GM13977 (cell line): Measurements from ENCODE around the gene WNT10A.
"Not testable (repeated sequence)": the region's sequence is repeated elsewhere in the genome, so short reads cannot be mapped to it uniquely, and the experiment has no call there.

Experiments
- DNase-seq: peaks from one replicate; pipeline ENCODE4 v3.0.0; 2012; ENCODE audit warnings: low spot score
- in situ Hi-C: fragments of 300-500 bp; cut with MboI; formaldehyde crosslinking; loops from one replicate; pipeline ENCODE4 v1.12.0; 2022; ENCODE audit warnings: low sequenced_read_pairs, low pct_unique_long_range_greater_than_20kb, mixed read lengths, inconsistent platforms; ENCODE audit not compliant: unreplicated experiment
- TF ChIP-seq, protein P1 (sequence below): IDR thresholded peaks from 2 replicates; pipeline ENCODE4 v1.5.1; 2012; ENCODE audit warnings: mild to moderate bottlenecking, control low read depth; ENCODE audit not compliant: insufficient read depth; ENCODE audit errors: extremely low read depth, missing control alignments

Gene WNT10A

DNA sequence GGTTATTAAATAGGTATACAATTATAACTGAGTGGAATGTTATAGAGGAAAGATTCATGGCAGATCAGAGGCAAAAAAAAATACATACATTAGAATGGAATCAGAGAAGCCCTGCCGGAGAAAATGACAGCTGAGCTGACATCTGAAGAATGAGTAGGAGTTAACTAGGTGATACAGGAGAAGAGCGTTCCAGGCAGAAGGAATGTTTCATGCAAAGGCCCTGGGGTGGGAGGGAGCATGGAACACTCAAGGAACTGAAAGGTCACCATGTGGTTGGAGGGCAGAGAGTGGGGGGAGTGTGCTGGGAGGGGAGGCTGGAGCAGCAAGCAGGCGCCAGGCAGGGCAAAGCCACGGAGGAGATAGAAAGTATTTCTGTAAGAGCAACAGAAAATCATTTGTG is 47.2 kb downstream of the WNT10A start:
- TF ChIP-seq, protein P1, sequence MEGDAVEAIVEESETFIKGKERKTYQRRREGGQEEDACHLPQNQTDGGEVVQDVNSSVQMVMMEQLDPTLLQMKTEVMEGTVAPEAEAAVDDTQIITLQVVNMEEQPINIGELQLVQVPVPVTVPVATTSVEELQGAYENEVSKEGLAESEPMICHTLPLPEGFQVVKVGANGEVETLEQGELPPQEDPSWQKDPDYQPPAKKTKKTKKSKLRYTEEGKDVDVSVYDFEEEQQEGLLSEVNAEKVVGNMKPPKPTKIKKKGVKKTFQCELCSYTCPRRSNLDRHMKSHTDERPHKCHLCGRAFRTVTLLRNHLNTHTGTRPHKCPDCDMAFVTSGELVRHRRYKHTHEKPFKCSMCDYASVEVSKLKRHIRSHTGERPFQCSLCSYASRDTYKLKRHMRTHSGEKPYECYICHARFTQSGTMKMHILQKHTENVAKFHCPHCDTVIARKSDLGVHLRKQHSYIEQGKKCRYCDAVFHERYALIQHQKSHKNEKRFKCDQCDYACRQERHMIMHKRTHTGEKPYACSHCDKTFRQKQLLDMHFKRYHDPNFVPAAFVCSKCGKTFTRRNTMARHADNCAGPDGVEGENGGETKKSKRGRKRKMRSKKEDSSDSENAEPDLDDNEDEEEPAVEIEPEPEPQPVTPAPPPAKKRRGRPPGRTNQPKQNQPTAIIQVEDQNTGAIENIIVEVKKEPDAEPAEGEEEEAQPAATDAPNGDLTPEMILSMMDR = no peak
- in situ Hi-C loops = no loop called here
- no peak for DNase-seq

DNA sequence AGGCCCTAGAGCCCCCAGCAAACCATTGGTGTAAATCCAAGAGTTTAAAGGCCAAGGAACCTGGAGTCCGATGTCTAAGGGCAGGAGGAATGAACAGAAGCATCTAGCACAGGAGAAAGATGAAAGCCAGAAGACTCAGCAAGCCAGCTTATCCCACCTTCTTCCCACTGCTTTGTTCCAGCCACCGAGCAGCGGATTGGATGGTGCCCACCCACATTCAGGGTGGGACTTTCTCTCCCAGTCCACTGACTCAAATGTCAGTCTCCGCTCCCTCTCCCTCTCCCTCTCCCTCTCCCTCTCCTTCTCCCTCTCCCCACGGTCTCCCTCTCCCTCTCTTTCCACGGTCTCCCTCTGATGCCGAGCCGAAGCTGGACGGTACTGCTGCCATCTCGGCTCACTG is 49.8 kb downstream of the WNT10A start:
- DNase-seq, in situ Hi-C loops: not testable (repeated sequence)

DNA sequence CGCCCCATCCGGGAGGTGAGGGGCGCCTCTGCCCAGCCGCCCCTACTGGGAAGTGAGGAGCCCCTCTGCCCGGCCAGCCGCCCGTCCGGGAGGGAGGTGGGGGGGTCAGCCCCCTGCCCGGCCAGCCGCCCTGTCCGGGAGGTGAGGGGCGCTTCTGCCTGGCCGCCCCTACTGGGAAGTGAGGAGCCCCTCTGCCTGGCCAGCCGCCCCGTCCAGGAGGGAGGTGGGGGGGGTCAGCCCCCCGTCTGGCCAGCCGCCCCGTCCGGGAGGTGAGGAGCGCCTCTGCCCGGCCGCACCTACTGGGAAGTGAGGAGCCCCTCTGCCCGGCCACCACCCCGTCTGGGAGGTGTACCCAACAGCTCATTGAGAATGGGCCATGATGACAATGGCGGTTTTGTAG is 51.1 kb downstream of the WNT10A start:
- in situ Hi-C loops, DNase-seq: not testable (repeated sequence)
